GM19238 (cell line): ENCODE results near the gene ACSS2.
"Not testable (repeated sequence)": the region's sequence is repeated elsewhere in the genome, so short reads cannot be mapped to it uniquely, and the experiment has no call there.

Experiments
- DNase-seq: peaks from one replicate; pipeline ENCODE4 v3.0.0; 2011; ENCODE audit warnings: low spot score; ENCODE audit not compliant: insufficient read length

ACSS2 gene

GRCh38 chr20:34873583-34874093 is 2.8 kb upstream of the ACSS2 start:
- no peak for DNase-seq

GRCh38 chr20:34874094-34874654 is 2.2 kb upstream of the ACSS2 start:
- DNase-seq, result no peak

- no peak for DNase-seq
Observed at GRCh38 chr20:34875642-34876405, 588 bp upstream of the ACSS2 start.

- no peak for DNase-seq
Observed at GRCh38 chr20:34880215-34880850, 3.9 kb downstream of the ACSS2 start.

- DNase-seq, result not testable (repeated sequence)
Observed at GRCh38 chr20:34880971-34881370, 4.6 kb downstream of the ACSS2 start.

GRCh38 chr20:34881689-34882088 is 5.3 kb downstream of the ACSS2 start:
- no peak for DNase-seq

GRCh38 chr20:34883087-34883688 is 6.8 kb downstream of the ACSS2 start:
- no peak for DNase-seq

- DNase-seq, result no peak
Observed at GRCh38 chr20:34883809-34884208, 7.4 kb downstream of the ACSS2 start.

- no peak for DNase-seq
Observed at GRCh38 chr20:34884260-34884659, 7.8 kb downstream of the ACSS2 start.

- DNase-seq, result no peak
Observed at GRCh38 chr20:34886122-34886521, 9.7 kb downstream of the ACSS2 start.

- DNase-seq, result no peak
Observed at GRCh38 chr20:34887023-34887422, 10.6 kb downstream of the ACSS2 start.

- no peak for DNase-seq
Observed at GRCh38 chr20:34888468-34888867, 12.1 kb downstream of the ACSS2 start.

- DNase-seq, result no peak
Observed at GRCh38 chr20:34891166-34892062, 15.0 kb downstream of the ACSS2 start.

GRCh38 chr20:34892671-34893070 is 16.3 kb downstream of the ACSS2 start:
- DNase-seq, result no peak

GRCh38 chr20:34894723-34895122 is 18.3 kb downstream of the ACSS2 start:
- no peak for DNase-seq

GRCh38 chr20:34895465-34895864 is 19.1 kb downstream of the ACSS2 start:
- no peak for DNase-seq

- DNase-seq, result no peak
Observed at GRCh38 chr20:34896086-34896621, 19.7 kb downstream of the ACSS2 start.

GRCh38 chr20:34898129-34898528 is 21.7 kb downstream of the ACSS2 start:
- DNase-seq, result not testable (repeated sequence)

- DNase-seq, result not testable (repeated sequence)
Observed at GRCh38 chr20:34898731-34899130, 22.3 kb downstream of the ACSS2 start.

- no peak for DNase-seq
Observed at GRCh38 chr20:34904202-34904621, 27.8 kb downstream of the ACSS2 start.
